ENCODE measurements around the gene RCOR1. TPM values are rescaled to one million over a fixed set of nuclear protein-coding genes. Genes with fewer than 3 reads are reported as not detected.

The RCOR1 gene
- polyA plus RNA-seq, 1 donor from 2014 or later = 10.4 TPM

DNA sequence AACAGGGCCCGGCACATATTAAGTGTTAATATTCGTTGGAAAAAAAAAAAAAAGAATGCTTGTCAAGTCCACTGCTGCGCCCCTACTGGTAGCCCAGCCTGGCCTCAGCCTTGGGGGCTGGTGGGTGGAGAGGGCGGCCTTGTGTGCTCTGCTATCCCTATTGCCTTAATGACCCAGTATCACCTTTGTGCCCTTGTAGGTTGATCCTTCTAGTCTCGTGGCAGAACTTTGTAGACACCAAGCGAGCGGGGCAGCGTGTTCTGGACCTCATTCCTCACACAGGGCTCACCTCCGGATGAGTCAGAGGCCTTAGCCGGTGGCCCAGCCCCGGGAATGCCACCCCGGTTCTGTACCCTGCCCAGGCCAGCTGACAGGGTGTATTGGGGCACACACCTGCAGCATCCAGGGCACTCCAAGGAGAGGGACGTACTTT, 1.8 kb upstream of the RCOR1 start:
- Histone ChIP-seq H3K27me3 (ENCODE audit: insufficient read depth, low read depth, low read length) (no peaks in the 10 kb centered on the region), H3F3A (ENCODE audit: insufficient read depth, low read length, poor library complexity, severe bottlenecking) (no peaks in the 10 kb centered on the region), H3K9ac (ENCODE audit: low read length) (peak overlapping the region; percentile 97), H3K4me3 (ENCODE audit: low read length) (peak overlapping the region; percentile 92), H3K9me2 (ENCODE audit: insufficient read depth, low read length) (no peaks in the 10 kb centered on the region), H2AFZ (ENCODE audit: low read depth, low read length) (no peak overlapping the region), H3K4me2 (ENCODE audit: low read length) (peak overlapping the region; percentile 89), H4K20me1 (ENCODE audit: insufficient read depth) (no peaks in the 10 kb centered on the region), H3K27ac (ENCODE audit: low read length) (no peak overlapping the region), H3K79me2 (replicated peaks; ENCODE audit: insufficient read depth, low read length) (peaks cover 17% of the 10 kb centered on the region), H3K9me3 (ENCODE audit: low read length) (no peaks in the 10 kb centered on the region), H3K36me3 (ENCODE audit: insufficient read depth, low read length) (no peaks in the 10 kb centered on the region)
- TF ChIP-seq EP300 (conservative IDR thresholded peaks at IDR 0.05; ENCODE audit: poor library complexity, severe bottlenecking) = no peak
- no peak for TF ChIP-seq MXI1 (conservative IDR thresholded peaks at IDR 0.05; ENCODE audit: poor library complexity, severe bottlenecking)
- no peak for TF ChIP-seq TAF1 (IDR thresholded peaks at IDR 0.05; ENCODE audit: low read depth)
- no peak for TF ChIP-seq SMC3 (conservative IDR thresholded peaks at IDR 0.05; ENCODE audit: poor library complexity)
- no peak for TF ChIP-seq CTCF (IDR thresholded peaks at IDR 0.05; ENCODE audit: poor library complexity, severe bottlenecking)
- TF ChIP-seq EZH2 (IDR thresholded peaks at IDR 0.05; ENCODE audit: borderline replicate concordance, insufficient read depth, low read length, poor library complexity, severe bottlenecking) = no peak
- TF ChIP-seq POLR2AphosphoS5 (IDR thresholded peaks at IDR 0.05) = no peak
- no peak for TF ChIP-seq RAD21 (conservative IDR thresholded peaks at IDR 0.05)
- TF ChIP-seq REST (IDR thresholded peaks at IDR 0.05; ENCODE audit: borderline replicate concordance) = no peak

DNA sequence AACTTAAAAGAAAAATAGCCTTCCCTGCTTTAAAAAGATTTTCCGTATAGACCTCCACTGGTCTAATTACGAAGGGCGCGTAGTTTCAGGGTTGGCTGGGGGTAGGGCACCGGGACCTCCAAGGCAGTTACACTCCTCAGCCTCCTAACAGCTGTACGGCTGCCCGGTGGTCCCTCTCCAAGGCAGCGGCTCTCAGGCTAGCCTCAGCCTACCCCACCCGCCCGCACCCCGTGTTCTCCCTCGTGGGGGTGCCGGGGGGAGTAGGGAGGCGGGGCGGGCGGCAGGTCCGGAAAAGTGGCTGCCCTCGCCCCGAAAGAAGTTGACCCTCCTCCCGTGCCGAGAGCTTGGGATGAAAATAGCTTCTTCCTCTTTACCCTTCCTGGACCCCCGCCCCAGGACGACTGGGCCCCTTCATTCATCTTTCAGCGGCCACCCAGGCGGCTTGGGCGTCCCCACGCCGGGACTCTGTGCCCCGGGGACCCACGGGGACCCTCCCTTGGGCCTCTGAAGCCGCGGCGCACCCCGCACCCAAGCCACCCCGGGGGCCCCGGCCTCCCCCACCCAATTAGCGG, 991 bp upstream of the RCOR1 start:
- no peaks in the 10 kb centered on the region for H3K36me3 ChIP-seq (ENCODE audit: insufficient read depth, low read length)
- H3K27ac ChIP-seq (ENCODE audit: low read length) = peak overlapping the region; percentile 98
- H3K4me2 ChIP-seq (ENCODE audit: low read length) = peak overlapping the region; percentile 89
- H3K9me2 ChIP-seq (ENCODE audit: insufficient read depth, low read length) = no peaks in the 10 kb centered on the region
- peak overlapping the region; percentile 91 for H2AFZ ChIP-seq (ENCODE audit: low read depth, low read length)
- no peaks in the 10 kb centered on the region for H4K20me1 ChIP-seq (ENCODE audit: insufficient read depth)
- H3K4me3 ChIP-seq (ENCODE audit: low read length) = peak overlapping the region; percentile 92
- H3K27me3 ChIP-seq (ENCODE audit: insufficient read depth, low read depth, low read length) = no peaks in the 10 kb centered on the region
- TF ChIP-seq EP300 (conservative IDR thresholded peaks at IDR 0.05; ENCODE audit: poor library complexity, severe bottlenecking) (no peak), SMC3 (conservative IDR thresholded peaks at IDR 0.05; ENCODE audit: poor library complexity) (no peak), POLR2AphosphoS5 (IDR thresholded peaks at IDR 0.05) (no peak), RAD21 (conservative IDR thresholded peaks at IDR 0.05) (no peak), MXI1 (conservative IDR thresholded peaks at IDR 0.05; ENCODE audit: poor library complexity, severe bottlenecking) (no peak), EZH2 (IDR thresholded peaks at IDR 0.05; ENCODE audit: borderline replicate concordance, insufficient read depth, low read length, poor library complexity, severe bottlenecking) (no peak), REST (IDR thresholded peaks at IDR 0.05; ENCODE audit: borderline replicate concordance) (no peak), CTCF (IDR thresholded peaks at IDR 0.05; ENCODE audit: poor library complexity, severe bottlenecking) (no peak)
- H3K79me2 ChIP-seq (replicated peaks; ENCODE audit: insufficient read depth, low read length) = peaks cover 24% of the 10 kb centered on the region
- H3K9ac ChIP-seq (ENCODE audit: low read length) = peak overlapping the region; percentile 97
- H3F3A ChIP-seq (ENCODE audit: insufficient read depth, low read length, poor library complexity, severe bottlenecking) = no peaks in the 10 kb centered on the region
- no peaks in the 10 kb centered on the region for H3K9me3 ChIP-seq (ENCODE audit: low read length)

Data from neural cell (in vitro differentiated cells).